HepG2 (cell line): ENCODE data around the gene LIF. TPM values are rescaled to one million over a fixed set of nuclear protein-coding genes. Genes with fewer than 3 reads are reported as not detected.
A peak's percentile ranks its signal among the peaks of the same experiment; 100 is the strongest.

Experiments used
- ATAC-seq: fragments of 200-7000 bp; cut with Tn5 transposase; 3 replicates; pipeline ENCODE4 v1.9.1; 2020; ENCODE audit warnings: mild to moderate bottlenecking, moderate library complexity
- BruUV-seq: library from RNA; stranded (reverse); fragments of 400-500 nt; replicated peaks from 2 replicates; lab custom pipeline; 2021; lab: Mats Ljungman, UMichigan
- CTCF ChIA-PET: fragments of 300-600 bp; formaldehyde crosslinking; extraction: SDS; loops from one replicate; lab custom pipeline; 2021; ENCODE audit warnings: low total read pairs, inconsistent platforms, low intra/inter-chr PET ratio; lab: Yijun Ruan, JAX
- POLR2A ChIA-PET: fragments of 350-600 bp; sonication (Branson Sonifier 250); formaldehyde crosslinking; loops from one replicate; lab custom pipeline; 2020; ENCODE audit warnings: antibody characterized with exemption, inconsistent platforms; lab: Yijun Ruan, JAX
- DNase-seq: peaks from one replicate; pipeline ENCODE4 v3.0.0-alpha.2; 2015; ENCODE audit warnings: low spot score
- FAIRE-seq: peaks from 3 replicates; lab custom pipeline; 2011; peaks lifted over from hg19 to GRCh38; lab: Jason Lieb, UNC
- H2AFZ ChIP-seq: one replicate; pipeline ENCODE4 v1.6.1; 2011; ENCODE audit warnings: low read length, inconsistent platforms
- H3K27ac ChIP-seq: fragments of 300-600 bp; 3 replicates; pipeline ENCODE4 v1.8.0; 2011; ENCODE audit warnings: mixed run types, mild to moderate bottlenecking, mixed read lengths, low read length, inconsistent platforms; ENCODE audit not compliant: insufficient read depth; ENCODE audit errors: extremely low read length
- H3K27me3 ChIP-seq, 2 experiments: fragments of 200-600 bp in 1 of 2; 2 replicates in 1 of 2; 3 replicates in 1 of 2; pipeline versions ENCODE4 v1.6.0 to v1.8.0; 2011; ENCODE audit warnings: low read length in 2 of 2, mild to moderate bottlenecking in 2 of 2, moderate library complexity in 2 of 2, inconsistent platforms in 1 of 2; ENCODE audit not compliant: insufficient read depth in 2 of 2, control insufficient read depth in 1 of 2
- H3K36me3 ChIP-seq, 2 experiments: fragments of 200-600 bp in 1 of 2; replicated peaks in 1 of 2; 2 replicates in 1 of 2; 3 replicates in 1 of 2; pipeline versions ENCODE4 v1.5.1 to v1.8.0; 2011; ENCODE audit warnings: low read length in 2 of 2, inconsistent platforms in 1 of 2; ENCODE audit not compliant: insufficient read depth in 2 of 2, control insufficient read depth in 1 of 2
- H3K4me1 ChIP-seq: 2 replicates; pipeline ENCODE4 v1.5.1; 2012; ENCODE audit warnings: low read length, inconsistent platforms; ENCODE audit not compliant: insufficient read depth
- H3K4me2 ChIP-seq: 2 replicates; pipeline ENCODE4 v1.6.0; 2011; ENCODE audit warnings: low read depth, low read length, inconsistent platforms
- H3K4me3 ChIP-seq, 3 experiments: fragments of 200-600 bp in 1 of 3; sonication (generic), shearing (Covaris generic) in 1 of 3; replicated peaks in 1 of 3; 2 replicates each; pipeline ENCODE4 v1.5.1; 2011 to 2016; ENCODE audit warnings: low read length in 3 of 3, inconsistent platforms in 2 of 3, low read depth in 2 of 3, mild to moderate bottlenecking in 2 of 3, control low read depth in 1 of 3, mixed read lengths in 1 of 3; ENCODE audit not compliant: insufficient read depth in 1 of 3
- H3K79me2 ChIP-seq: one replicate; pipeline ENCODE4 v1.6.1; 2011; ENCODE audit warnings: low read length, inconsistent platforms; ENCODE audit not compliant: insufficient read depth
- H3K9ac ChIP-seq: 2 replicates; pipeline ENCODE4 v1.6.0; 2011; ENCODE audit warnings: mild to moderate bottlenecking, low read depth, low read length, inconsistent platforms; ENCODE audit not compliant: insufficient read depth
- H3K9me3 ChIP-seq: 2 replicates; pipeline ENCODE4 v1.5.1; 2012; ENCODE audit warnings: mild to moderate bottlenecking, low read length
- H4K20me1 ChIP-seq: 2 replicates; pipeline ENCODE4 v1.6.0; 2011; ENCODE audit warnings: inconsistent platforms, mild to moderate bottlenecking, low read length, moderate library complexity; ENCODE audit not compliant: insufficient read depth
- AGO2 ChIP-seq: fragments of 200-400 bp; formaldehyde crosslinking; optimal IDR thresholded peaks from 2 replicates; pipeline ENCODE3; 2017; ENCODE audit warnings: mild to moderate bottlenecking, low read depth, low read length, moderate library complexity
- ARNT2 ChIP-seq: sonication (generic); formaldehyde crosslinking; IDR thresholded peaks from 2 replicates; pipeline ENCODE4 v1.8.0; 2022; ENCODE audit warnings: mild to moderate bottlenecking, low read depth, missing genetic modification reagents, moderate library complexity
- CREB1 ChIP-seq, 2 experiments: fragments of 450-650 bp in 1 of 2; IDR thresholded peaks; 2 replicates each; pipeline ENCODE4 v1.6.1; 2016 to 2017; ENCODE audit warnings: control low read depth in 1 of 2, mild to moderate bottlenecking in 1 of 2, missing compliant biosample characterization in 1 of 2, missing genetic modification characterization in 1 of 2
- ZNF12 ChIP-seq: sonication (generic); formaldehyde crosslinking; IDR thresholded peaks from 2 replicates; pipeline ENCODE4 v1.5.0; 2020; ENCODE audit warnings: missing genetic modification reagents
- ZNF687 ChIP-seq: sonication (generic); formaldehyde crosslinking; IDR thresholded peaks from 2 replicates; pipeline ENCODE4 v1.5.1; 2020; ENCODE audit warnings: mild to moderate bottlenecking, missing genetic modification reagents, moderate library complexity
- WGBS: methylation state at CpG from one replicate; pipeline ENCODE4 v1.1.6; 2017; ENCODE audit warnings: low lambda C conversion rate; 5-methylcytosine and 5-hydroxymethylcytosine counted together
- in situ Hi-C: cut with HindIII; loops from 2 replicates; pipeline ENCODE4 v1.10.0; 2017; ENCODE audit warnings: low pct_unique_long_range_greater_than_20kb; ENCODE audit not compliant: extremely low pct_ligation_motif_present
- intact Hi-C: fragments of 100-400 bp; cut with micrococcal nuclease; formaldehyde crosslinking; loops from one replicate; pipeline ENCODE4 v1.10.0; 2022; ENCODE audit not compliant: unreplicated experiment
- polyA plus RNA-seq, 8 experiments: library from polyadenylated mRNA; depleted of rRNA in 3 of 8; stranded (reverse) in 7 of 8; unstranded in 1 of 8; fragments of >200 nt; fragmentation: Illumina TruSeq in 4 of 8; extraction: Trizol in 4 of 8; gene quantifications; 2 replicates each; pipeline versions ENCODE4 v1.2.1 to v1.2.3, GENCODE V29; 2011 to 2016; ENCODE audit warnings: low read depth in 4 of 8, missing spikeins in 1 of 8, mixed read lengths in 1 of 8; ENCODE audit not compliant: insufficient read depth in 1 of 8
- total RNA-seq, 5 experiments: library from RNA; depleted of rRNA; stranded (reverse); fragments of >200 nt; fragmentation: Illumina TruSeq; extraction: Trizol; gene quantifications; 2 replicates each; pipeline ENCODE4 v1.2.3, GENCODE V29; 2016; ENCODE audit warnings: low read depth in 1 of 5

LIF gene
- total and polyA plus RNA-seq, 2 of the 13 experiments (the other 11 are each of a cell fraction or from before 2014, with no cell fraction given) = 3.6 to 8.5 TPM

GRCh38 chr22:30244066-30244465 is 2.5 kb downstream of the LIF start:
- no peak overlapping the region for H3K4me2 ChIP-seq

GRCh38 chr22:30243661-30244060 is 2.9 kb downstream of the LIF start:
- Histone ChIP-seq H3K4me1 (peaks cover 56% of the 10 kb centered on the region), H3K4me3 (no peak overlapping the region), H3K9ac (no peak overlapping the region), H2AFZ (no peak overlapping the region), H3K27me3 (no peaks in the 10 kb centered on the region), H3K36me3 (no peaks in the 10 kb centered on the region), H3K79me2 (no peaks in the 10 kb centered on the region), H3K27ac (no peak overlapping the region), H4K20me1 (no peaks in the 10 kb centered on the region), H3K9me3 (no peaks in the 10 kb centered on the region), H3K4me2 (no peak overlapping the region)
- POLR2A ChIA-PET = no interaction called here
- no peak for ATAC-seq
- no TSS peak for BruUV-seq
- peak; percentile 14; the same call in 1 of the 2 replicates for TF ChIP-seq ZNF687 (CRISPR knock-in tag)
- no peak for TF ChIP-seq ZNF12 (CRISPR knock-in tag)
- peak; percentile 52 for TF ChIP-seq AGO2
- CTCF ChIA-PET = no interaction called here
- no peak for FAIRE-seq
- intact Hi-C loops (no loop called here), in situ Hi-C loops (no loop called here)
- DNase-seq = no peak
- WGBS = 95% methylated on average over 20 of the region's 22 CpGs

More at GRCh38 chr22:30244066-30244465, 2.5 kb downstream of the LIF start:
- ChIA-PET POLR2A (no interaction called here), CTCF (no interaction called here)
- Histone ChIP-seq H4K20me1 (no peaks in the 10 kb centered on the region), H3K4me3 (no peak overlapping the region), H2AFZ (no peak overlapping the region), H3K9ac (no peak overlapping the region), H3K36me3 (no peaks in the 10 kb centered on the region), H3K9me3 (no peaks in the 10 kb centered on the region), H3K27ac (no peak overlapping the region), H3K79me2 (no peaks in the 10 kb centered on the region), H3K27me3 (no peaks in the 10 kb centered on the region), H3K4me1 (peaks cover 56% of the 10 kb centered on the region)
- intact Hi-C loops = no loop called here
- DNase-seq = no peak
- no TSS peak for BruUV-seq
- 96% methylated on average over 9 of the region's 10 CpGs for WGBS
- in situ Hi-C loops = no loop called here
- FAIRE-seq = no peak
- TF ChIP-seq CREB1 (IDR thresholded peaks at IDR 0.05) = 0 out of 2 replicates have a peak, but pooled peaks have one; percentile 3
- TF ChIP-seq CREB1 (CRISPR knock-in tag; IDR thresholded peaks at IDR 0.05) = no peak
- TF ChIP-seq ARNT2 = no peak
- ATAC-seq = no peak
